A549 treated with dexamethasone at 1 μM for 4 hours (cell line): ENCODE results near the gene CKMT1B. TPM values are rescaled to one million over a fixed set of nuclear protein-coding genes. Genes with fewer than 3 reads are reported as not detected.

Source experiments
- total RNA-seq: library from RNA; stranded (reverse); fragments of 200-300 nt; extraction: Qiagen RNA extraction; gene quantifications from 5 replicates; pipeline ENCODE4 v1.2.3, GENCODE V29; 2022

The CKMT1B gene
- total RNA-seq = 2.4 to 5.3 TPM (median 3.9 TPM) in 5 replicates

GRCh38 chr15:43593328-43594190 is at the start of gene CKMT1B:
CKMT1B (plus strand) TSS chr15:43594027; CDS start chr15:43594219, 192 bp downstream.

DNA sequence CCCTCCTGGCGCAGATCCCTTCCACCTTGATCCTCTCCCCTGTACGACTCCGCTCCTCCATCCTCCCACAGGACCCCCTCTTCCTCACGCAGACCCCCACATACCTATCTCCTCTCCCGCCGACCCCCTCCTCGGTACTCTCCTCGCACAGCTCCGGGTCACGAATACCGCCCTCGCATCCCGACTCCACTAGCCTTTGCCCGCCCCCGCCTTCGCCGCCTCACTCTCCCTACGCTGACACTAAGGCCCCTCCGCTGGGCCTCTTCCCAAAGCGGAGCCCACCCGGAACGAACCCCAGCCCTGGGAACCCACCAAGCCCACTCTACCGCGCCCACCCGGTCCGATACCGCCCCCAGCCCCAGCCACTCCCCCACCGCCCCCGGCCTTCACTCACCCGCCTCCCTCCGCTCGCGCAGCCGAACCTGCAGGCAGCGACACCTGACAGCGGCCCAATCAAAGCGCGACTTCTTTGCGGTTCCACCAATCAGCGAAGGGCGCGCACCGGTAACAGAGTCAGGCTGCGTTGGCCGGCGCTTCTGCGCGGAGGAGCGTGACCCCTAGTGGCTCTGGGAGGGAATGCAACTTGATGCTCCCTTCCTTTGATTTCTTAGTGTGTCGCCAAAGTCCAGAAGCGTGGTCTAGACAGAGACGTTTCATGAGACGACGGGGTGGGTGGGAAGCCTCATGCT is 3.9 kb upstream of the CKMT1B start, which contains the start of gene PPIP5K1:
Gene PPIP5K1 (minus strand): TSS at position 431 of the 689 bp plus-strand sequence. CDS start 5,704 bp downstream, outside the sequence.

GRCh38 chr15:43618700-43619099 is 24.9 kb downstream of the CKMT1B start, which contains the start of gene STRC:
STRC (minus strand) TSS chr15:43618800; CDS start chr15:43618722, 78 bp downstream.

Other genes with a start within 250 kb of the CKMT1B start
- gene ZSCAN29, start 223.0 kb upstream of the CKMT1B start, total RNA-seq = 6.8 to 10.8 TPM (median 9.6 TPM) in 5 replicates
- gene TUBGCP4, start 222.9 kb upstream of the CKMT1B start, total RNA-seq = 4.1 to 7.0 TPM (median 5.5 TPM) in 5 replicates
- gene TP53BP1, start 100.9 kb upstream of the CKMT1B start, total RNA-seq = 14.0 to 19.4 TPM (median 18.3 TPM) in 5 replicates
- gene MAP1A, start 76.4 kb upstream of the CKMT1B start, total RNA-seq = 0.45 to 0.74 TPM (median 0.64 TPM) in 5 replicates
- 4.7 to 7.8 TPM (median 5.4 TPM) in 5 replicates for gene PPIP5K1, start 3.8 kb upstream of the CKMT1B start, total RNA-seq
- 0.04 to 0.15 TPM (median 0.08 TPM) in 5 replicates for gene STRC, start 24.8 kb downstream of the CKMT1B start, total RNA-seq
- gene CATSPER2, start 54.8 kb downstream of the CKMT1B start, total RNA-seq = 0.17 to 1.8 TPM (median 0.86 TPM) in 5 replicates
- 2.4 to 3.3 TPM (median 2.8 TPM) in 5 replicates for gene CKMT1A, start 99.8 kb downstream of the CKMT1B start, total RNA-seq
- gene PDIA3, start 152.4 kb downstream of the CKMT1B start, total RNA-seq = 299 to 388 TPM (median 334 TPM) in 5 replicates
- 0.95 to 2.0 TPM (median 1.4 TPM) in 5 replicates for gene ELL3, start 182.9 kb downstream of the CKMT1B start, total RNA-seq
- gene SERF2, start 198.3 kb downstream of the CKMT1B start, total RNA-seq = 499 to 671 TPM (median 600 TPM) in 5 replicates
- gene SERINC4, start 206.2 kb downstream of the CKMT1B start, total RNA-seq = 0.06 to 0.15 TPM (median 0.09 TPM) in 5 replicates
- 4.1 to 8.8 TPM (median 5.6 TPM) in 5 replicates for gene HYPK, start 206.6 kb downstream of the CKMT1B start, total RNA-seq
- 25.8 to 27.6 TPM (median 26.3 TPM) in 5 replicates for gene MFAP1, start 230.7 kb downstream of the CKMT1B start, total RNA-seq
- gene WDR76, start 233.0 kb downstream of the CKMT1B start, total RNA-seq = 12.0 to 14.7 TPM (median 12.7 TPM) in 5 replicates